Measurements from ENCODE around the gene ENTHD1.

The ENTHD1 gene

DNA sequence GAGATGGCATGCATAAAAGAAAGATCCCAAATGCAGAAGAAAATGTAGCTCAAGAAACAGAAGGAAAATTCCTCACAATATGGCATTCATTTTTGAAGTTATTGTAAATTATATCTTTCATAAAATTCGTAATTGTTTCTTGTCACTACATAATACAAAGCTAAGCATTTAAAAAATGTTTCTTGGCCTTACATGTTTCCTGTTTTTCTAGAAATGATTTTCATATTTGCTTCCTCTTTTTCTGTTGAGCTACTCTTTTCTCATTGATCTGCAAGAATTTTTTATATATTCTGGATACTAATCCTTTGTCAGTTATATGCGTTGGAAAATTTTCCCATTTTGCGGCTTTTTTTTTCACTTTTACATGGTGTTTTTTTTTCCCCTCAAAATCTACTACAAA is 48.0 kb downstream of the ENTHD1 start:
- Histone ChIP-seq H3K79me2 (ENCODE audit: insufficient read depth, low read length) (no peaks in the 10 kb centered on the region), H3K4me2 (ENCODE audit: low read length) (no peak overlapping the region), H3F3A (ENCODE audit: insufficient read depth, low read length) (no peaks in the 10 kb centered on the region), H3K4me3 (ENCODE audit: low read depth, low read length, poor library complexity, severe bottlenecking) (no peak overlapping the region), H3K4me1 (ENCODE audit: insufficient read depth, low read length, severe bottlenecking) (no peaks in the 10 kb centered on the region), H2AFZ (ENCODE audit: low read length) (no peak overlapping the region), H3K9me3 (ENCODE audit: low read length) (no peaks in the 10 kb centered on the region), H3K9me2 (ENCODE audit: low read depth, low read length) (no peaks in the 10 kb centered on the region), H3K27me3 (ENCODE audit: insufficient read depth, low read length) (no peaks in the 10 kb centered on the region), H3K9ac (ENCODE audit: low read length) (no peak overlapping the region), H4K20me1 (ENCODE audit: insufficient read depth, low read length) (no peaks in the 10 kb centered on the region), H3K27ac (ENCODE audit: low read depth, low read length, poor library complexity, severe bottlenecking) (no peak overlapping the region), H3K36me3 (ENCODE audit: insufficient read depth, low read length) (no peaks in the 10 kb centered on the region)
- TF ChIP-seq, protein P1, sequence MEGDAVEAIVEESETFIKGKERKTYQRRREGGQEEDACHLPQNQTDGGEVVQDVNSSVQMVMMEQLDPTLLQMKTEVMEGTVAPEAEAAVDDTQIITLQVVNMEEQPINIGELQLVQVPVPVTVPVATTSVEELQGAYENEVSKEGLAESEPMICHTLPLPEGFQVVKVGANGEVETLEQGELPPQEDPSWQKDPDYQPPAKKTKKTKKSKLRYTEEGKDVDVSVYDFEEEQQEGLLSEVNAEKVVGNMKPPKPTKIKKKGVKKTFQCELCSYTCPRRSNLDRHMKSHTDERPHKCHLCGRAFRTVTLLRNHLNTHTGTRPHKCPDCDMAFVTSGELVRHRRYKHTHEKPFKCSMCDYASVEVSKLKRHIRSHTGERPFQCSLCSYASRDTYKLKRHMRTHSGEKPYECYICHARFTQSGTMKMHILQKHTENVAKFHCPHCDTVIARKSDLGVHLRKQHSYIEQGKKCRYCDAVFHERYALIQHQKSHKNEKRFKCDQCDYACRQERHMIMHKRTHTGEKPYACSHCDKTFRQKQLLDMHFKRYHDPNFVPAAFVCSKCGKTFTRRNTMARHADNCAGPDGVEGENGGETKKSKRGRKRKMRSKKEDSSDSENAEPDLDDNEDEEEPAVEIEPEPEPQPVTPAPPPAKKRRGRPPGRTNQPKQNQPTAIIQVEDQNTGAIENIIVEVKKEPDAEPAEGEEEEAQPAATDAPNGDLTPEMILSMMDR (IDR thresholded peaks at IDR 0.05; ENCODE audit: low read length), result no peak
- no peak for TF ChIP-seq EZH2 (IDR thresholded peaks at IDR 0.05; ENCODE audit: borderline replicate concordance, low read length)

DNA sequence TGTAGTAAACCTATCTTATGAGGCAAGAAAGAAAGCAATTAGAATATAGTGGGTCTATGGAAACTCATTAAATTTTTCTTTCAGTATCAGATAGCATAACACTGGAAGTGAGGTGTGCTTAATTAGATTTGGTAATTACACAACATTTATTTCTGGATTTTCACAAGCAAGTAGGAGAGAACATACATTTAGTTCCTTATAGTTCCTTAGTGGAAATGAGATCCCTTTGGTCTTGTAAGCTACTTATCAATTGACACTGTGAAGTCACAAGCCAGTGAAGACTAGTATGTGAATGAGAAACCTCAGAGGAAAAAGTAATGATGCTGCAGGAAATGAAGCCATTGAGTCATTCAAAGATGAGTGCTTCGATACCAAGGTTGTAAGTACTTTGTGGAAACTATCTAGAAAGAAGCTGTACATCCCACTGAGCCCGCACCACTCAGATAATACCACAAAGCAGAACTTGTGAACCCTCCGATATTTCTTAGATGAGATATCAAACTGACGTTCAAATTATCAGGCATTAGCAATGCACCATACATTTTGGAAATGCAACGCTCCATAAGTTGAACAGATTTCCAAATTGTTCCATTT is 53.5 kb downstream of the ENTHD1 start:
- TF ChIP-seq EZH2 (IDR thresholded peaks at IDR 0.05; ENCODE audit: borderline replicate concordance, low read length), result no peak
- TF ChIP-seq, protein P1 (IDR thresholded peaks at IDR 0.05; ENCODE audit: low read length), result no peak

DNA sequence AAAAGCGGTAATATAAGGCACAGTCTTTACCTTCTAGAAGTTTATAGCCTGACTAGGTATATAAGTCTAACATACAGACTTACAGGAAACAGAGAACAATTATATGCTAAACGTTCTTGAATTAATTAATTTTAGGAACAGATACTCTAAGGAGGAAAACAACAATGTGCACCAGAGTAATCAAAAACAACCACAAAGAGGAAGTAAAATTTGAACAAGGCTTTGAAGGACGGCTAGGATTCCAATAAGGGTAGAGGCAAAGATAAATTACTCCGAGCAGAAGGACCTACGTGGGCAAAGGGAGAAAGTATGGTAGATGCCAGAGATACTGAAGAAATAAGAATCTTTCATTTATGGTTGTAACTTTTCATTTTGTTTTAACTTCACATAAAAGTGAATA is 54.4 kb downstream of the ENTHD1 start:
- Histone ChIP-seq H3K27ac (ENCODE audit: low read depth, low read length, poor library complexity, severe bottlenecking) (no peak overlapping the region), H2AFZ (ENCODE audit: low read length) (no peak overlapping the region), H3K27me3 (ENCODE audit: insufficient read depth, low read length) (no peaks in the 10 kb centered on the region), H3K79me2 (ENCODE audit: insufficient read depth, low read length) (no peaks in the 10 kb centered on the region), H4K20me1 (ENCODE audit: insufficient read depth, low read length) (no peaks in the 10 kb centered on the region), H3K36me3 (ENCODE audit: insufficient read depth, low read length) (no peaks in the 10 kb centered on the region), H3K4me1 (ENCODE audit: insufficient read depth, low read length, severe bottlenecking) (no peaks in the 10 kb centered on the region), H3F3A (ENCODE audit: insufficient read depth, low read length) (no peaks in the 10 kb centered on the region), H3K4me3 (ENCODE audit: low read depth, low read length, poor library complexity, severe bottlenecking) (no peak overlapping the region), H3K9ac (ENCODE audit: low read length) (no peak overlapping the region), H3K9me2 (ENCODE audit: low read depth, low read length) (no peaks in the 10 kb centered on the region), H3K9me3 (ENCODE audit: low read length) (no peaks in the 10 kb centered on the region), H3K4me2 (ENCODE audit: low read length) (no peak overlapping the region)
- TF ChIP-seq, protein P1 (IDR thresholded peaks at IDR 0.05; ENCODE audit: low read length), result no peak
- no peak for TF ChIP-seq EZH2 (IDR thresholded peaks at IDR 0.05; ENCODE audit: borderline replicate concordance, low read length)

More for the DNA sequence above, 53.5 kb downstream of the ENTHD1 start:
- Histone ChIP-seq H3K4me1 (ENCODE audit: insufficient read depth, low read length, severe bottlenecking) (no peaks in the 10 kb centered on the region), H3K27me3 (ENCODE audit: insufficient read depth, low read length) (no peaks in the 10 kb centered on the region), H3K36me3 (ENCODE audit: insufficient read depth, low read length) (no peaks in the 10 kb centered on the region), H3K9me3 (ENCODE audit: low read length) (no peaks in the 10 kb centered on the region), H2AFZ (ENCODE audit: low read length) (no peak overlapping the region), H3K9ac (ENCODE audit: low read length) (no peak overlapping the region), H3K27ac (ENCODE audit: low read depth, low read length, poor library complexity, severe bottlenecking) (no peak overlapping the region), H3K79me2 (ENCODE audit: insufficient read depth, low read length) (no peaks in the 10 kb centered on the region), H3K4me3 (ENCODE audit: low read depth, low read length, poor library complexity, severe bottlenecking) (no peak overlapping the region), H3K4me2 (ENCODE audit: low read length) (no peak overlapping the region), H3K9me2 (ENCODE audit: low read depth, low read length) (no peaks in the 10 kb centered on the region), H4K20me1 (ENCODE audit: insufficient read depth, low read length) (no peaks in the 10 kb centered on the region), H3F3A (ENCODE audit: insufficient read depth, low read length) (no peaks in the 10 kb centered on the region)
